H1 (cell line): Measurements from ENCODE around the gene CRYBB1. TPM values are rescaled to one million over a fixed set of nuclear protein-coding genes. Genes with fewer than 3 reads are reported as not detected.

ENCODE experiments used
- ASH2L ChIP-seq: fragments of 200-600, 300-600 bp; sonication (generic); IDR thresholded peaks from one replicate; pipeline ENCODE4 v1.7.1; 2017; ENCODE audit warnings: low read length
- BRCA1 ChIP-seq: IDR thresholded peaks from 2 replicates; pipeline ENCODE4 v1.6.1; 2012; ENCODE audit warnings: low read depth, low read length, improper control_type of control experiment
- CTBP2 ChIP-seq: IDR thresholded peaks from 2 replicates; pipeline ENCODE4 v1.7.0; 2011; ENCODE audit warnings: borderline replicate concordance, mild to moderate bottlenecking, moderate library complexity, mixed read lengths, low read length; ENCODE audit not compliant: insufficient read depth, insufficient read length
- EP300 ChIP-seq, 2 experiments: IDR thresholded peaks; 1 replicate in 1 of 2; 2 replicates in 1 of 2; pipeline ENCODE4 v1.6.1; 2011 to 2012; ENCODE audit warnings: low read depth in 2 of 2, low read length in 2 of 2, mild to moderate bottlenecking in 2 of 2, borderline replicate concordance in 1 of 2, inconsistent platforms in 1 of 2, moderate library complexity in 1 of 2
- RNF2 ChIP-seq: fragments of 200-900, 300-1000 bp; sonication (generic); IDR thresholded peaks from 2 replicates; pipeline ENCODE4 v1.7.1; 2016; ENCODE audit warnings: borderline replicate concordance, low read depth, mild to moderate bottlenecking, antibody characterized with exemption, low read length; ENCODE audit not compliant: poor library complexity, severe bottlenecking; ENCODE audit errors: missing control alignments
- SP4 ChIP-seq: IDR thresholded peaks from 2 replicates; pipeline ENCODE4 v1.6.1; 2012; ENCODE audit warnings: low read length, inconsistent platforms
- polyA plus RNA-seq, 7 experiments: library from polyadenylated mRNA; depleted of rRNA in 3 of 7; stranded (reverse) in 5 of 7; unstranded in 2 of 7; fragments of >200 nt in 5 of 7; fragments of 200-250 nt in 2 of 7; gene quantifications; 1 replicate in 5 of 7; 2 replicates in 1 of 7; 4 replicates in 1 of 7; pipeline versions ENCODE4 v1.2.1 to v1.2.3, GENCODE V29; 2011 to 2013; ENCODE audit warnings: missing spikeins in 2 of 7, mixed read lengths in 2 of 7
- total RNA-seq: library from RNA; stranded (reverse); fragmentation: NEBNext Ultra II Directional; extraction: Animal tissue kit (Norgen Biotek cat#: 25700); gene quantifications from 2 replicates; pipeline ENCODE4 v1.2.1, GENCODE V29; 2021
- TF ChIP-seq, protein P1 (sequence below): IDR thresholded peaks from 2 replicates; pipeline ENCODE4 v1.6.1; 2011; ENCODE audit warnings: low read length, improper control_type of control experiment
- TF ChIP-seq, protein P2 (sequence below): fragments of 300-600 bp; sonication (generic); IDR thresholded peaks from 2 replicates; pipeline ENCODE4 v1.7.1; 2012; ENCODE audit warnings: low read length, moderate library complexity, mild to moderate bottlenecking, inconsistent platforms; ENCODE audit not compliant: insufficient replicate concordance

Gene CRYBB1
- total and polyA plus RNA-seq, 2 of the 8 experiments (the other 6 are each of a cell fraction or from before 2014, with no cell fraction given), result 1.7 to 6.0 TPM

DNA sequence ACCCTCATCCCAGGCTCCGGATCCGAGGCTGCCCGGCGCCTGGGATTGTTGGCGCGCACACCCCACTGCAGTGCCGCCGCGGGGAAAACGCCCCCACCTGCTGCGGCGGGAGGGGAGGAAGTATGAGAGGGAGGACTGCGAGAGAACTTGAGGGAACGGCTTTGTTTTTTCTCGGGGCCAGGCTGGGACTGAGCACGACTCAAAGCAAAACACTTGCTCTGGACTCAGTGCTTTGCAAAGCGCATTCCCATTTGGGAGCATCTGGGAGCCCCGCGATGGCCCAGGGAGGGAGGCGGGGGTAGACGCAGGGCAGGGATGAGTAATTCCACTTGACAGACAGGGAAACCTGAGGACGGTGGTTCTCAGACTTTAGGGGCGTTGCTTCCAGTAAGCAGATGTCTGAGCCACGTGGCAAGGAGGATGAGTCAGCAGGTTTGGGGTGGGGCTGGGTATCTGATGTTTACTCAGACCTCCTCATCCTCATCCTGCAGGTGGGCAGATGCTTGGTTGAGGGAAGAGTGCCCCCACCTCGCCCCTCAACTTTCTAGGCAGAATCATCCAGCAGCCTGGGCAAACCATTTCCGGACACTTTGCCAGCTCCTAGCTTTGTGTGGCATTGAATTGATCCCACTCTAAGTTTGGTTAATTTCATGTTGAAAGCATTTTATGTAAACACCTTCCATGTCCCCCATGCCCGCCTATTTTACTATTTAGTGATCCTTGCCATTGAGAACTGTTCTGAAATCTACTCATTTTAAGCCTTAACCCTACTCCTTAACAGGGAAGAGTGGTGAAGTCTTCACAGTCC is 41.0 kb upstream of the CRYBB1 start (continued):
- no peak for TF ChIP-seq EP300 (IDR thresholded peaks at IDR 0.05; ENCODE audit: borderline replicate concordance in 1 of 2, low read depth in 2 of 2, low read length in 2 of 2)
- TF ChIP-seq SP4, result peak; percentile 39; the same call in 1 of the 2 replicates
- TF ChIP-seq ASH2L, result peak; percentile 77
- no peak for TF ChIP-seq BRCA1
- TF ChIP-seq RNF2, result no peak
- no peak for TF ChIP-seq CTBP2
- TF ChIP-seq, protein P1, sequence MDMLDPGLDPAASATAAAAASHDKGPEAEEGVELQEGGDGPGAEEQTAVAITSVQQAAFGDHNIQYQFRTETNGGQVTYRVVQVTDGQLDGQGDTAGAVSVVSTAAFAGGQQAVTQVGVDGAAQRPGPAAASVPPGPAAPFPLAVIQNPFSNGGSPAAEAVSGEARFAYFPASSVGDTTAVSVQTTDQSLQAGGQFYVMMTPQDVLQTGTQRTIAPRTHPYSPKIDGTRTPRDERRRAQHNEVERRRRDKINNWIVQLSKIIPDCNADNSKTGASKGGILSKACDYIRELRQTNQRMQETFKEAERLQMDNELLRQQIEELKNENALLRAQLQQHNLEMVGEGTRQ, result peak; percentile 74
- TF ChIP-seq, protein P2, sequence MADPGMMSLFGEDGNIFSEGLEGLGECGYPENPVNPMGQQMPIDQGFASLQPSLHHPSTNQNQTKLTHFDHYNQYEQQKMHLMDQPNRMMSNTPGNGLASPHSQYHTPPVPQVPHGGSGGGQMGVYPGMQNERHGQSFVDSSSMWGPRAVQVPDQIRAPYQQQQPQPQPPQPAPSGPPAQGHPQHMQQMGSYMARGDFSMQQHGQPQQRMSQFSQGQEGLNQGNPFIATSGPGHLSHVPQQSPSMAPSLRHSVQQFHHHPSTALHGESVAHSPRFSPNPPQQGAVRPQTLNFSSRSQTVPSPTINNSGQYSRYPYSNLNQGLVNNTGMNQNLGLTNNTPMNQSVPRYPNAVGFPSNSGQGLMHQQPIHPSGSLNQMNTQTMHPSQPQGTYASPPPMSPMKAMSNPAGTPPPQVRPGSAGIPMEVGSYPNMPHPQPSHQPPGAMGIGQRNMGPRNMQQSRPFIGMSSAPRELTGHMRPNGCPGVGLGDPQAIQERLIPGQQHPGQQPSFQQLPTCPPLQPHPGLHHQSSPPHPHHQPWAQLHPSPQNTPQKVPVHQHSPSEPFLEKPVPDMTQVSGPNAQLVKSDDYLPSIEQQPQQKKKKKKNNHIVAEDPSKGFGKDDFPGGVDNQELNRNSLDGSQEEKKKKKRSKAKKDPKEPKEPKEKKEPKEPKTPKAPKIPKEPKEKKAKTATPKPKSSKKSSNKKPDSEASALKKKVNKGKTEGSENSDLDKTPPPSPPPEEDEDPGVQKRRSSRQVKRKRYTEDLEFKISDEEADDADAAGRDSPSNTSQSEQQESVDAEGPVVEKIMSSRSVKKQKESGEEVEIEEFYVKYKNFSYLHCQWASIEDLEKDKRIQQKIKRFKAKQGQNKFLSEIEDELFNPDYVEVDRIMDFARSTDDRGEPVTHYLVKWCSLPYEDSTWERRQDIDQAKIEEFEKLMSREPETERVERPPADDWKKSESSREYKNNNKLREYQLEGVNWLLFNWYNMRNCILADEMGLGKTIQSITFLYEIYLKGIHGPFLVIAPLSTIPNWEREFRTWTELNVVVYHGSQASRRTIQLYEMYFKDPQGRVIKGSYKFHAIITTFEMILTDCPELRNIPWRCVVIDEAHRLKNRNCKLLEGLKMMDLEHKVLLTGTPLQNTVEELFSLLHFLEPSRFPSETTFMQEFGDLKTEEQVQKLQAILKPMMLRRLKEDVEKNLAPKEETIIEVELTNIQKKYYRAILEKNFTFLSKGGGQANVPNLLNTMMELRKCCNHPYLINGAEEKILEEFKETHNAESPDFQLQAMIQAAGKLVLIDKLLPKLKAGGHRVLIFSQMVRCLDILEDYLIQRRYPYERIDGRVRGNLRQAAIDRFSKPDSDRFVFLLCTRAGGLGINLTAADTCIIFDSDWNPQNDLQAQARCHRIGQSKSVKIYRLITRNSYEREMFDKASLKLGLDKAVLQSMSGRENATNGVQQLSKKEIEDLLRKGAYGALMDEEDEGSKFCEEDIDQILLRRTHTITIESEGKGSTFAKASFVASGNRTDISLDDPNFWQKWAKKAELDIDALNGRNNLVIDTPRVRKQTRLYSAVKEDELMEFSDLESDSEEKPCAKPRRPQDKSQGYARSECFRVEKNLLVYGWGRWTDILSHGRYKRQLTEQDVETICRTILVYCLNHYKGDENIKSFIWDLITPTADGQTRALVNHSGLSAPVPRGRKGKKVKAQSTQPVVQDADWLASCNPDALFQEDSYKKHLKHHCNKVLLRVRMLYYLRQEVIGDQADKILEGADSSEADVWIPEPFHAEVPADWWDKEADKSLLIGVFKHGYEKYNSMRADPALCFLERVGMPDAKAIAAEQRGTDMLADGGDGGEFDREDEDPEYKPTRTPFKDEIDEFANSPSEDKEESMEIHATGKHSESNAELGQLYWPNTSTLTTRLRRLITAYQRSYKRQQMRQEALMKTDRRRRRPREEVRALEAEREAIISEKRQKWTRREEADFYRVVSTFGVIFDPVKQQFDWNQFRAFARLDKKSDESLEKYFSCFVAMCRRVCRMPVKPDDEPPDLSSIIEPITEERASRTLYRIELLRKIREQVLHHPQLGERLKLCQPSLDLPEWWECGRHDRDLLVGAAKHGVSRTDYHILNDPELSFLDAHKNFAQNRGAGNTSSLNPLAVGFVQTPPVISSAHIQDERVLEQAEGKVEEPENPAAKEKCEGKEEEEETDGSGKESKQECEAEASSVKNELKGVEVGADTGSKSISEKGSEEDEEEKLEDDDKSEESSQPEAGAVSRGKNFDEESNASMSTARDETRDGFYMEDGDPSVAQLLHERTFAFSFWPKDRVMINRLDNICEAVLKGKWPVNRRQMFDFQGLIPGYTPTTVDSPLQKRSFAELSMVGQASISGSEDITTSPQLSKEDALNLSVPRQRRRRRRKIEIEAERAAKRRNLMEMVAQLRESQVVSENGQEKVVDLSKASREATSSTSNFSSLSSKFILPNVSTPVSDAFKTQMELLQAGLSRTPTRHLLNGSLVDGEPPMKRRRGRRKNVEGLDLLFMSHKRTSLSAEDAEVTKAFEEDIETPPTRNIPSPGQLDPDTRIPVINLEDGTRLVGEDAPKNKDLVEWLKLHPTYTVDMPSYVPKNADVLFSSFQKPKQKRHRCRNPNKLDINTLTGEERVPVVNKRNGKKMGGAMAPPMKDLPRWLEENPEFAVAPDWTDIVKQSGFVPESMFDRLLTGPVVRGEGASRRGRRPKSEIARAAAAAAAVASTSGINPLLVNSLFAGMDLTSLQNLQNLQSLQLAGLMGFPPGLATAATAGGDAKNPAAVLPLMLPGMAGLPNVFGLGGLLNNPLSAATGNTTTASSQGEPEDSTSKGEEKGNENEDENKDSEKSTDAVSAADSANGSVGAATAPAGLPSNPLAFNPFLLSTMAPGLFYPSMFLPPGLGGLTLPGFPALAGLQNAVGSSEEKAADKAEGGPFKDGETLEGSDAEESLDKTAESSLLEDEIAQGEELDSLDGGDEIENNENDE, result no peak
